ENCODE measurements around the gene LGR6.

Gene LGR6

GRCh38 chr1:202302166-202302565 is 108.6 kb downstream of the LGR6 start:
- no peak for DNase-seq

GRCh38 chr1:202304375-202304774 is 110.8 kb downstream of the LGR6 start:
- no peak for DNase-seq

GRCh38 chr1:202305168-202305567 is 111.6 kb downstream of the LGR6 start:
- DNase-seq, result no peak

- DNase-seq, result no peak
Measured at GRCh38 chr1:202306535-202307345, 113.1 kb downstream of the LGR6 start.

- no peak for DNase-seq
Measured at GRCh38 chr1:202310071-202310725, 116.6 kb downstream of the LGR6 start.

- no peak for DNase-seq
Measured at GRCh38 chr1:202310746-202311145, 117.1 kb downstream of the LGR6 start.

- no peak for DNase-seq
Measured at GRCh38 chr1:202311875-202312635, 118.5 kb downstream of the LGR6 start.

- DNase-seq, result no peak
Measured at GRCh38 chr1:202315576-202316168, 122.1 kb downstream of the LGR6 start.

- DNase-seq, result no peak
Measured at GRCh38 chr1:202316186-202316585, 122.6 kb downstream of the LGR6 start.

GRCh38 chr1:202317941-202318925 is 124.6 kb downstream of the LGR6 start:
- no peak for DNase-seq

GRCh38 chr1:202319381-202320080 is 125.9 kb downstream of the LGR6 start:
- no peak for DNase-seq

GRCh38 chr1:202320081-202320405 is 126.4 kb downstream of the LGR6 start:
- no peak for DNase-seq

GRCh38 chr1:202323731-202324130 is 130.1 kb downstream of the LGR6 start:
- no peak for DNase-seq

- no peak for DNase-seq
Measured at GRCh38 chr1:202324646-202325045, 131.0 kb downstream of the LGR6 start.

- DNase-seq, result no peak
Measured at GRCh38 chr1:202329891-202330290, 136.3 kb downstream of the LGR6 start.

GRCh38 chr1:202333861-202334260 is 140.3 kb downstream of the LGR6 start:
- no peak for DNase-seq

GRCh38 chr1:202343652-202344349 is 150.2 kb downstream of the LGR6 start:
- no peak for DNase-seq

- DNase-seq, result no peak
Measured at GRCh38 chr1:202348005-202348508, 154.5 kb downstream of the LGR6 start.

GRCh38 chr1:202348509-202349205 is 155.1 kb downstream of the LGR6 start, which contains the start of gene PPP1R12B:
Gene PPP1R12B, plus strand, starts transcription at chr1:202348699. Its CDS starts 153 bp downstream, at chr1:202348852.
- DNase-seq, result peak; percentile 91
